ENCODE data around the gene TMEM151A. TPM values are rescaled to one million over a fixed set of nuclear protein-coding genes. Genes with fewer than 3 reads are reported as not detected.

The TMEM151A gene
- not detected for total RNA-seq
- long read RNA-seq = 0 reads

- Histone ChIP-seq H3K27ac (no peak within 1 kb of the TSS), H3K4me3 (peak within 1 kb of the TSS; percentile 51), H3K4me1 (peaks cover 30% of the 10 kb centered on the region), H3K9me3 (no peaks in the 10 kb centered on the region), H3K36me3 (no peaks in the 10 kb centered on the region), H3K27me3 (ENCODE audit: low read depth) (peaks cover 39% of the 10 kb centered on the region)
- no peak for DNase-seq
- ATAC-seq = no peak
- TF ChIP-seq, protein P1, sequence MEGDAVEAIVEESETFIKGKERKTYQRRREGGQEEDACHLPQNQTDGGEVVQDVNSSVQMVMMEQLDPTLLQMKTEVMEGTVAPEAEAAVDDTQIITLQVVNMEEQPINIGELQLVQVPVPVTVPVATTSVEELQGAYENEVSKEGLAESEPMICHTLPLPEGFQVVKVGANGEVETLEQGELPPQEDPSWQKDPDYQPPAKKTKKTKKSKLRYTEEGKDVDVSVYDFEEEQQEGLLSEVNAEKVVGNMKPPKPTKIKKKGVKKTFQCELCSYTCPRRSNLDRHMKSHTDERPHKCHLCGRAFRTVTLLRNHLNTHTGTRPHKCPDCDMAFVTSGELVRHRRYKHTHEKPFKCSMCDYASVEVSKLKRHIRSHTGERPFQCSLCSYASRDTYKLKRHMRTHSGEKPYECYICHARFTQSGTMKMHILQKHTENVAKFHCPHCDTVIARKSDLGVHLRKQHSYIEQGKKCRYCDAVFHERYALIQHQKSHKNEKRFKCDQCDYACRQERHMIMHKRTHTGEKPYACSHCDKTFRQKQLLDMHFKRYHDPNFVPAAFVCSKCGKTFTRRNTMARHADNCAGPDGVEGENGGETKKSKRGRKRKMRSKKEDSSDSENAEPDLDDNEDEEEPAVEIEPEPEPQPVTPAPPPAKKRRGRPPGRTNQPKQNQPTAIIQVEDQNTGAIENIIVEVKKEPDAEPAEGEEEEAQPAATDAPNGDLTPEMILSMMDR (IDR thresholded peaks at IDR 0.05) = no peak
- intact Hi-C loops (cut with DNase I) = no loop called here
Observed at GRCh38 chr11:66291706-66292542, at the start of gene TMEM151A. Gene TMEM151A, plus strand, starts transcription at chr11:66291894. Its CDS starts 120 bp downstream, at chr11:66292014.

DNA sequence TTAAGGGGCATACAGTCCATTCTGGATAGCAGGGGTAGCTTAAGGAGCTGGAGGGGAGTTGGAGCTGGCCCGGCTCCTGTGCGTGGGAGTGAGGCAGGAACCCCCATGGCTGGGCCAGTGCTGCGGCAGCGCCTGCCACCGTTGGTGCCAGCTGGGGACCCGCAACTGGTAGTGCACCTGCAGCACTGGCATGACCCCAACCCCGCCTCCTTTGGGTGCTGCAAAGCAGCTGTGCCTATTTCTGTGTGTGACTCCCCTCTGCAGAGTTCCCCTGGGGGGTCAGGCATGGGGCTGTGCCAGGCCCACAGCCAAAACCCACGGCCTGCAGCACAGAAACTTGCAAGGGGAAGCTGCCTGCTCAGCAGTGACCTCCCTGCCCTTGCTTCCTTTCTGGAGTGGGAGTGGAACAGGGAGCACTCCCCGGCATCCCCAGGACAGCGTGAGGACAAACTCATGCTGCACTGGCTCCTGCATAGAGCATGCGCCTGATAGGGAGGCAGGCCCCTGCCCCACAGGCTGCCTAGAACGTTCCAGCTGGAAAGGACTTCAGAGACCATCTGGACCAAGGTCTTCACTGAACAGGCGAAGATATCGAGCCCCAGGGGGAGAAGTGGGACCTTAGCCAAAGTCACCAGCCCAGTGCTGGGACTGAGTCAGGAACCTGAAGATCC is 49.5 kb upstream of the TMEM151A start:
- intact Hi-C loops (cut with DNase I) = no loop called here
- Histone ChIP-seq H3K4me1 (no peaks in the 10 kb centered on the region), H3K4me3 (no peak overlapping the region), H3K36me3 (peaks cover 76% of the 10 kb centered on the region), H3K9me3 (no peaks in the 10 kb centered on the region), H3K27me3 (ENCODE audit: low read depth) (no peaks in the 10 kb centered on the region), H3K27ac (no peak overlapping the region)
- DNase-seq (no peak), ATAC-seq (no peak)
- TF ChIP-seq, protein P1 (IDR thresholded peaks at IDR 0.05) = no peak

GRCh38 chr11:66243782-66244535 is 47.7 kb upstream of the TMEM151A start:
- TF ChIP-seq, protein P1 (IDR thresholded peaks at IDR 0.05) = no peak
- no peaks in the 10 kb centered on the region for H3K4me1 ChIP-seq
- H3K9me3 ChIP-seq = no peaks in the 10 kb centered on the region
- H3K36me3 ChIP-seq = peaks cover 64% of the 10 kb centered on the region
- no peak overlapping the region for H3K4me3 ChIP-seq
- no peaks in the 10 kb centered on the region for H3K27me3 ChIP-seq (ENCODE audit: low read depth)
- intact Hi-C loops (cut with DNase I) = no loop called here
- no peak for DNase-seq
- ATAC-seq = no peak
- no peak overlapping the region for H3K27ac ChIP-seq

- H3K4me1 ChIP-seq = no peaks in the 10 kb centered on the region
- H3K9me3 ChIP-seq = no peaks in the 10 kb centered on the region
- no peak overlapping the region for H3K4me3 ChIP-seq
- no peaks in the 10 kb centered on the region for H3K27me3 ChIP-seq (ENCODE audit: low read depth)
- intact Hi-C loops (cut with DNase I) = no loop called here
- no peak overlapping the region for H3K27ac ChIP-seq
- ATAC-seq = no peak
- DNase-seq = no peak
- TF ChIP-seq, protein P1 (IDR thresholded peaks at IDR 0.05) = no peak
- peaks cover 31% of the 10 kb centered on the region for H3K36me3 ChIP-seq
Observed at GRCh38 chr11:66247295-66247694, 44.4 kb upstream of the TMEM151A start.

GRCh38 chr11:66247801-66248200 is 43.9 kb upstream of the TMEM151A start:
- no peaks in the 10 kb centered on the region for H3K9me3 ChIP-seq
- TF ChIP-seq, protein P1 (IDR thresholded peaks at IDR 0.05) = no peak

More at GRCh38 chr11:66247801-66248200, 43.9 kb upstream of the TMEM151A start:
- DNase-seq (no peak), ATAC-seq (no peak)
- no peak overlapping the region for H3K27ac ChIP-seq
- intact Hi-C loops (cut with DNase I) = no loop called here
- peaks cover 26% of the 10 kb centered on the region for H3K36me3 ChIP-seq
- H3K27me3 ChIP-seq (ENCODE audit: low read depth) = no peaks in the 10 kb centered on the region
- no peaks in the 10 kb centered on the region for H3K4me1 ChIP-seq
- H3K4me3 ChIP-seq = no peak overlapping the region

Measured in lower lobe of right lung (tissue), 2 donors.